Activated CD4-positive, alpha-beta T cell treated with anti-CD3 and anti-CD28 coated beads, Interleukin-2, amount 10 ng/mL, durations not matched to agents 24 days and 14 days (primary cell): ENCODE data around the gene POP5. TPM values are rescaled to one million over a fixed set of nuclear protein-coding genes. Genes with fewer than 3 reads are reported as not detected.
"Not testable (repeated sequence)": the region's sequence is repeated elsewhere in the genome, so short reads cannot be mapped to it uniquely, and the experiment has no call there.

Experiments used
- DNase-seq: peaks from one replicate; pipeline ENCODE4 v3.0.0; 2022
- H3K27ac Mint-ChIP-seq: one replicate; pipeline ENCODE4 v1.8.0; 2022; ENCODE audit warnings: mild to moderate bottlenecking, mixed read lengths
- H3K27me3 Mint-ChIP-seq: one replicate; pipeline ENCODE4 v1.8.0; 2022; ENCODE audit warnings: mixed read lengths
- H3K36me3 Mint-ChIP-seq: one replicate; pipeline ENCODE4 v1.8.0; 2022; ENCODE audit warnings: low read depth, mild to moderate bottlenecking, mixed read lengths
- H3K4me1 Mint-ChIP-seq: one replicate; pipeline ENCODE4 v1.8.0; 2021; ENCODE audit warnings: mixed read lengths
- H3K4me3 Mint-ChIP-seq: one replicate; pipeline ENCODE4 v1.8.0; 2022; ENCODE audit warnings: mild to moderate bottlenecking, moderate library complexity, mixed read lengths
- H3K9me3 Mint-ChIP-seq: one replicate; pipeline ENCODE4 v1.8.0; 2021; ENCODE audit warnings: mixed read lengths
- intact Hi-C: fragments of 100-400 bp; cut with micrococcal nuclease; formaldehyde crosslinking; loops from one replicate; pipeline ENCODE4 v1.15.1; 2023
- total RNA-seq: library from RNA; stranded (reverse); gene quantifications from 2 replicates; pipeline ENCODE4 v1.2.3, GENCODE V29; 2022

POP5 gene
- 74.0 and 76.0 TPM in 2 replicates for total RNA-seq

GRCh38 chr12:120580787-120581723, at the start of gene POP5:
POP5 (minus strand) TSS chr12:120581402; CDS start chr12:120581362, 40 bp downstream.
- DNase-seq, result peak; percentile 99
- H3K4me3 Mint-ChIP-seq, result peak within 1 kb of the TSS; percentile 96
- intact Hi-C loops, result loop anchor here (2.0 to 5.0 kb wide), 4 partner anchors 84 to 821 kb away; partner anchors contain the start of genes ACADS, DYNLL1 and RNF34
- H3K9me3 Mint-ChIP-seq, result no peaks in the 10 kb centered on the region
- peaks cover 19% of the 10 kb centered on the region for H3K27me3 Mint-ChIP-seq
- H3K27ac Mint-ChIP-seq, result peak within 1 kb of the TSS; percentile 85
- peaks cover 31% of the 10 kb centered on the region for H3K36me3 Mint-ChIP-seq
- H3K4me1 Mint-ChIP-seq, result peaks cover 31% of the 10 kb centered on the region

GRCh38 chr12:120630104-120630892, 49.1 kb upstream of the POP5 start:
- H3K4me3 Mint-ChIP-seq, result no peak overlapping the region
- H3K27ac Mint-ChIP-seq, result no peak overlapping the region
- peaks cover 11% of the 10 kb centered on the region for H3K27me3 Mint-ChIP-seq
- intact Hi-C loops, result no loop called here
- DNase-seq, result no peak
- H3K36me3 Mint-ChIP-seq, result no peaks in the 10 kb centered on the region
- no peaks in the 10 kb centered on the region for H3K9me3 Mint-ChIP-seq
- H3K4me1 Mint-ChIP-seq, result no peaks in the 10 kb centered on the region

GRCh38 chr12:120628919-120629318, 47.7 kb upstream of the POP5 start:
- Mint-ChIP-seq H3K27ac (no peak overlapping the region), H3K4me3 (no peak overlapping the region), H3K4me1 (no peaks in the 10 kb centered on the region), H3K9me3 (no peaks in the 10 kb centered on the region), H3K36me3 (no peaks in the 10 kb centered on the region), H3K27me3 (peaks cover 4% of the 10 kb centered on the region)
- intact Hi-C loops, result no loop called here
- no peak for DNase-seq

GRCh38 chr12:120625557-120626419, 44.6 kb upstream of the POP5 start:
- intact Hi-C loops, result no loop called here
- no peak overlapping the region for H3K4me3 Mint-ChIP-seq
- no peaks in the 10 kb centered on the region for H3K4me1 Mint-ChIP-seq

GRCh38 chr12:120620624-120621023, 39.4 kb upstream of the POP5 start:
- no peaks in the 10 kb centered on the region for H3K9me3 Mint-ChIP-seq
- peaks cover 2% of the 10 kb centered on the region for H3K4me1 Mint-ChIP-seq
- H3K4me3 Mint-ChIP-seq, result no peak overlapping the region
- H3K36me3 Mint-ChIP-seq, result no peaks in the 10 kb centered on the region
- H3K27me3 Mint-ChIP-seq, result peaks cover 17% of the 10 kb centered on the region
- no peak for DNase-seq
- H3K27ac Mint-ChIP-seq, result no peak overlapping the region
- intact Hi-C loops, result no loop called here

More at GRCh38 chr12:120625557-120626419, 44.6 kb upstream of the POP5 start:
- Mint-ChIP-seq H3K27me3 (peaks cover 2% of the 10 kb centered on the region), H3K9me3 (no peaks in the 10 kb centered on the region), H3K36me3 (no peaks in the 10 kb centered on the region), H3K27ac (no peak overlapping the region)
- DNase-seq, result peak; percentile 61

- H3K4me1 Mint-ChIP-seq, result peaks cover 10% of the 10 kb centered on the region
- no peak for DNase-seq
- H3K4me3 Mint-ChIP-seq, result no peak overlapping the region
- no peak overlapping the region for H3K27ac Mint-ChIP-seq
- no peaks in the 10 kb centered on the region for H3K36me3 Mint-ChIP-seq
- intact Hi-C loops, result no loop called here
- peaks cover 17% of the 10 kb centered on the region for H3K27me3 Mint-ChIP-seq
- H3K9me3 Mint-ChIP-seq, result no peaks in the 10 kb centered on the region
These were observed 37.9 kb upstream of the POP5 start for GRCh38 chr12:120618954-120619615.

GRCh38 chr12:120617767-120618166, 36.6 kb upstream of the POP5 start:
- DNase-seq, intact Hi-C loops, H3K27ac Mint-ChIP-seq, H3K4me1 Mint-ChIP-seq, H3K9me3 Mint-ChIP-seq, H3K4me3 Mint-ChIP-seq, H3K36me3 Mint-ChIP-seq: not testable (repeated sequence)
- peaks cover 17% of the 10 kb centered on the region for H3K27me3 Mint-ChIP-seq

- H3K4me3 Mint-ChIP-seq, H3K27ac Mint-ChIP-seq, H3K4me1 Mint-ChIP-seq, H3K36me3 Mint-ChIP-seq, H3K9me3 Mint-ChIP-seq, intact Hi-C loops, DNase-seq: not testable (repeated sequence)
- H3K27me3 Mint-ChIP-seq, result peaks cover 17% of the 10 kb centered on the region
These were observed 36.0 kb upstream of the POP5 start for GRCh38 chr12:120617193-120617592.

GRCh38 chr12:120614848-120615247, 33.6 kb upstream of the POP5 start:
- H3K4me1 Mint-ChIP-seq, result peaks cover 10% of the 10 kb centered on the region
- H3K27me3 Mint-ChIP-seq, result peaks cover 18% of the 10 kb centered on the region
- intact Hi-C loops, result no loop called here
- H3K36me3 Mint-ChIP-seq, result no peaks in the 10 kb centered on the region
- no peak overlapping the region for H3K27ac Mint-ChIP-seq
- no peak overlapping the region for H3K4me3 Mint-ChIP-seq
- DNase-seq, result no peak
- no peaks in the 10 kb centered on the region for H3K9me3 Mint-ChIP-seq

- H3K9me3 Mint-ChIP-seq, DNase-seq, H3K4me1 Mint-ChIP-seq, H3K27me3 Mint-ChIP-seq, intact Hi-C loops, H3K36me3 Mint-ChIP-seq, H3K27ac Mint-ChIP-seq, H3K4me3 Mint-ChIP-seq: not testable (repeated sequence)
These were observed 30.3 kb upstream of the POP5 start for GRCh38 chr12:120611534-120611933.

- H3K36me3 Mint-ChIP-seq, result no peaks in the 10 kb centered on the region
- no peak overlapping the region for H3K27ac Mint-ChIP-seq
- H3K27me3 Mint-ChIP-seq, result peaks cover 10% of the 10 kb centered on the region
- no peaks in the 10 kb centered on the region for H3K9me3 Mint-ChIP-seq
- H3K4me3 Mint-ChIP-seq, result no peak overlapping the region
- DNase-seq, result no peak
- intact Hi-C loops, result no loop called here
- peaks cover 7% of the 10 kb centered on the region for H3K4me1 Mint-ChIP-seq
These were observed 29.4 kb upstream of the POP5 start for GRCh38 chr12:120610560-120610959.

GRCh38 chr12:120602416-120602815, 21.2 kb upstream of the POP5 start:
- H3K27me3 Mint-ChIP-seq, H3K36me3 Mint-ChIP-seq: not testable (repeated sequence)

More at GRCh38 chr12:120602416-120602815, 21.2 kb upstream of the POP5 start:
- intact Hi-C loops, H3K4me3 Mint-ChIP-seq, H3K4me1 Mint-ChIP-seq, DNase-seq, H3K9me3 Mint-ChIP-seq, H3K27ac Mint-ChIP-seq: not testable (repeated sequence)
